ENCODE results near the gene INVS.

DNA sequence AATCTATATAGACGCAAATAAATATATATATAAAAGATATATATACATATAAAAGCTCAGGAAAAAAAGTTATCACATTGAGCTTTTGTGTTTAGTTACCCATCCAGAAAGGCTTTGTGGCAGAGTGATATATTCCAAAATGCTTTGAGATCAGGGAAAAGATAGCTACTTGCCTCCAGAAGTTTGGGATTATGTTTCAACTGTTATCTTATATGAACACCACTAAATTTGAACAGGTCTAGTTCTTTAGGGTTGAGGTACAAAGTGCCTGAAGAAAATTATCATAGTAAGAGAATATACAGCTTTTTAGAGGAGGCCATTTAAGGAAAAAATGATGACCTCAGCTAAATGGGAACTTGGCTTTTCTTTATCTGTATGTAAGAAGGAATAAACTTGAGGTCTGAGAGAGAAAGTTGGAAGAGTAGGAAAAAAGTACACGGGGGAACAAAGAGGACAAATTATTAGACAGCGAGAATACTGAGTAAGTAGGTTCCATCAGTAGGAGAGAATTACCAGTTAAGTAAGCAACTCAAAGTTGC is 2.6 kb upstream of the INVS start:
- TF ChIP-seq GATA2 (IDR thresholded peaks at IDR 0.05; ENCODE audit: low read depth, low read length) (no peak), GATA3 (IDR thresholded peaks at IDR 0.05; ENCODE audit: low read depth, low read length) (no peak)
